LNCAP (cell line): ENCODE measurements around the gene MRAS.

Experiments used
- TF ChIP-seq, protein P1 (sequence below): fragments of 450-650 bp; IDR thresholded peaks from 2 replicates; pipeline ENCODE4 v1.5.1; 2017; ENCODE audit warnings: mild to moderate bottlenecking

Gene MRAS

GRCh38 chr3:138440596-138440995, 92.2 kb downstream of the MRAS start:
- TF ChIP-seq, protein P1, sequence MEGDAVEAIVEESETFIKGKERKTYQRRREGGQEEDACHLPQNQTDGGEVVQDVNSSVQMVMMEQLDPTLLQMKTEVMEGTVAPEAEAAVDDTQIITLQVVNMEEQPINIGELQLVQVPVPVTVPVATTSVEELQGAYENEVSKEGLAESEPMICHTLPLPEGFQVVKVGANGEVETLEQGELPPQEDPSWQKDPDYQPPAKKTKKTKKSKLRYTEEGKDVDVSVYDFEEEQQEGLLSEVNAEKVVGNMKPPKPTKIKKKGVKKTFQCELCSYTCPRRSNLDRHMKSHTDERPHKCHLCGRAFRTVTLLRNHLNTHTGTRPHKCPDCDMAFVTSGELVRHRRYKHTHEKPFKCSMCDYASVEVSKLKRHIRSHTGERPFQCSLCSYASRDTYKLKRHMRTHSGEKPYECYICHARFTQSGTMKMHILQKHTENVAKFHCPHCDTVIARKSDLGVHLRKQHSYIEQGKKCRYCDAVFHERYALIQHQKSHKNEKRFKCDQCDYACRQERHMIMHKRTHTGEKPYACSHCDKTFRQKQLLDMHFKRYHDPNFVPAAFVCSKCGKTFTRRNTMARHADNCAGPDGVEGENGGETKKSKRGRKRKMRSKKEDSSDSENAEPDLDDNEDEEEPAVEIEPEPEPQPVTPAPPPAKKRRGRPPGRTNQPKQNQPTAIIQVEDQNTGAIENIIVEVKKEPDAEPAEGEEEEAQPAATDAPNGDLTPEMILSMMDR = no peak

DNA sequence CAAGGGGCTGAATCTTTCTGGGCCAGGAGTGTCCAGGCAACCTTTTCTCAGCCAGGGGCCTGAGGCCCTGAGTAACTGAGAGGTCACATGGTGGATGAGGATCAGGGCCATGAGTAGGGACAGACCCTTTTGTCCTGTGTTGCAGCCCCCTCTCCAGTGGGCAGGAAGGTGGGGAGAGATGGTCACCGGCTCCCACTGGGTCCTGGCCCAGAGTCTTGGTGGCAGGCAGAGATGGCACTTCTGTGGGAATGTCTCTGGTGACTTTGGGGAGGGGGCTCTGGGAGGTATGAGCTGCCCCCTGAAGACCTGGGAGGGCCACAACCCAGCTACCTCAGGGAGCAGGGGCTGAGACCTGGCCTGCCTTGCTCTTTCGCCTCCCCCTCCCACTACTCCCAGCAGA, 92.9 kb downstream of the MRAS start:
- TF ChIP-seq, protein P1 = no peak

DNA sequence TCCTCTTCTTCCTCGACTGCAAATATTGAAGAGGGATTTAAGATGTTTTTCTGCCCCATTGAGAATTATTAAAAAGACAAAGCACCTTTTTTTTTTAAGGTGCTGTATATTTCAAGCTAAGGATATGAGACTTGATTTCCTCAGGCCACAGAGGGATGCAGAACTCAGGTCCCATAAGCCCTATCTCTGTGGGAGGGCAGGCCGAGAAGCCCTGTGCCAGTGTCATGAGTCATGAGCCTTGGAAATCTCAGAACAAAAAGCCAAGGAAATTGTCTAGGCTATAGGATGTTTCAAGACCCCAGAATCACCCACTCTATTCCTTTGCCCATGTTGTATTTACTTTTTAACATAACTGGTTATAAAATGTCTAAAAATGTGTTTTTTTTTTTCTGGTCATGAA, 93.4 kb downstream of the MRAS start:
- TF ChIP-seq, protein P1 = no peak

DNA sequence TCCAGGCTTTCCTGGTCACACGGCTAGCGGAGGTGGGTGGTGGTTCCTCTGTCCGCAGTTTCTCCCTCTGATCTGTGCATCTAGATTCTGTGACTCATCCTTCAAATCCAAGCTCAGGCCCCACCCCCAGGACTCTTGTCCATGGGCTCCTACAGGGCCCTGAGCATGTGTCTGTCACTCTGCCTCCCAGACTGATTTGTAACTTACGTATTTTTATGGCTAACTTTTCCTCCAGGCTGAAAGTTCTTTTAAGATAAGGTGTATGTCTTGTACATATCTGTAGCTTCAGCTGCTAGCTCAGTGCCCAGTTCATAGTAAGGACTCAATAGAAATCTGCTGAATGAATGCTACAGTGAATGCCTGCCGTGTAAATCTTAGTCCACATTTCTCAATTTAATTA, 94.1 kb downstream of the MRAS start:
- TF ChIP-seq, protein P1 = no peak

DNA sequence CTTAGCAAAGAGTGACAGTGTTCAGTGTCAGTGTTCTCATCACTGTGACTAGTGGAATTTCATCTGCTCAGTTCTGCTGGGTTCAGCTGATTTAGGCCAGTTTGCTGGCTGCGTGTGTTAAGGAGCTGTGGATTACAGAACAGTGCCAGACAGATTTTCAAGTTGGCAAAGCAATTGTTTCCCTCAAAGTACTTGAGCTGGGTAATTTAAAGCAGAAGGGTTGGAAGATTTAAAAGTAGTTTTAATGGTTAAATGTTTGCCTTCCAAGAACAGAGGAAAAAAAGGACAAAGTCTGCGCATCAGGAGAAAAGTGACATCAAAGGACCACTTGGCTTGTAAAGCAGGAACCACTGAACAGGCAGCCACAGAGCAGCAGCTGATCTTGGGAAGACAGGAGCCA, 94.7 kb downstream of the MRAS start:
- TF ChIP-seq, protein P1 = no peak

DNA sequence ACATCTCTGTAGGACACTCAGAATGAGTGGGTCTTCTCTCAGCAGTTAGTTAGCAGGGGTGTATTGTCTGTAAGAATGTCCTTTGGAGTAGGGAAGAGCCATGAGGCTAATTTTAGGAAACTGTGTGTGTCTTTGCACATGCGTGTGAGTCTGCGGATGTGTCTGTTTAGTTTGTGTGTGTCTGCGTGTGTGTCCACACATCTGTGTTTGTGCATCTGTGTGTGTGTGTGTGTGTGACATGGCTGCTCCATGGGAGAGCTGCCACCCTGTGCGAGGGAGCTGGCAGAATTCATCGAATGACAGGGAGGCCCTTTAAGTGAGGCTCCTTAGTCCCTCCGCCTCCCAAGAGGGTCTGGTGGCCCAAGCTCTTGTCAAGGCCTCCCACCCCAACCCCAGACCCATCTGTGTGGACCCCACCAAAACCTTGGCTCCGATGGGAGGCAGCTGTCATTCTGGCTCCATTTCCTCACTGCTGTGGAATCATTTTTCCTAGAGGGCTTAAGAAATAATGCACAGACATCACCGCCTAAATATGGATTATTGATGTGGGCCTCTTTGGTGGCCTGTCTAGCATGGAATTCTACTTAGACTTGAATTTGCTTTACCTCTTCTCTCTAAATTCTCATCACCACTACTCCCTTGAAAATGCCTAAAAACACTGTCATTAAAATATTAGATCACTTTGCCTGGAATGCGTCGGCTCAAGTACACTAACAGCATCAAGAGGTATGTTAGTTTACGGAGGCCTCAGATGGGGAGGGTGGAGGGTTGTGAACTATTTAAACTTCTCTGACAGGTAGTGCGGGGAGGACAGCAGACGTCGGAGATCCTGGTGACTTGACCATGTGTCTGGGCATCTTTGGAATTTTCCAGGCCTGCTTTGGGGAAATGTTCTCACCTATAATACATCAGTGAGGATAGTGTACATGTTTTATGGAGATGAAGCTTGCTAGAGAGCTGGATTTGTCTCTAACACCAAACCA, 95.4 kb downstream of the MRAS start:
- TF ChIP-seq, protein P1 = no peak

- TF ChIP-seq, protein P1 = no peak
These were observed 96.9 kb downstream of the MRAS start for GRCh38 chr3:138445236-138445635.
